SJCRH30 (cell line): ENCODE measurements around the gene GPATCH8. TPM values are rescaled to one million over a fixed set of nuclear protein-coding genes. Genes with fewer than 3 reads are reported as not detected.

Experiments used
- DNase-seq, 2 experiments: peaks; one replicate each; pipeline ENCODE4 v3.0.0-alpha.2; 2015 to 2020
- H3K27ac ChIP-seq: fragments of 250-450 bp; sonication (Bioruptor Pico); 2 replicates; pipeline ENCODE4 v1.5.1; 2020; ENCODE audit warnings: mild to moderate bottlenecking, moderate library complexity
- H3K27me3 ChIP-seq: fragments of 250-450 bp; sonication (Bioruptor Pico); 2 replicates; pipeline ENCODE4 v1.5.1; 2020; ENCODE audit warnings: mild to moderate bottlenecking, moderate library complexity
- H3K36me3 ChIP-seq: fragments of 250-450 bp; sonication (Bioruptor Pico); 2 replicates; pipeline ENCODE4 v1.5.1; 2020; ENCODE audit warnings: mild to moderate bottlenecking, moderate library complexity
- H3K4me1 ChIP-seq: fragments of 250-450 bp; sonication (Bioruptor Pico); 2 replicates; pipeline ENCODE4 v1.5.1; 2020; ENCODE audit warnings: mild to moderate bottlenecking, moderate library complexity
- H3K4me3 ChIP-seq: fragments of 250-450 bp; sonication (Bioruptor Pico); 2 replicates; pipeline ENCODE4 v1.5.1; 2020; ENCODE audit warnings: mild to moderate bottlenecking, moderate library complexity
- H3K9me3 ChIP-seq: fragments of 250-450 bp; sonication (Bioruptor Pico); replicated peaks from 2 replicates; pipeline ENCODE4 v1.5.1; 2020; ENCODE audit warnings: mild to moderate bottlenecking, moderate library complexity
- total RNA-seq: library from RNA; depleted of rRNA; stranded (reverse); fragments of >200 nt; shearing (Covaris generic); gene quantifications from 2 replicates; pipeline ENCODE4 v1.2.3, GENCODE V29; 2014

GPATCH8 gene
- total RNA-seq, 1 experiment from 2014 or later, result 24.3 TPM

GRCh38 chr17:44451016-44451627 is 52.1 kb downstream of the GPATCH8 start:
- H3K4me1 ChIP-seq, result 0 out of 2 replicates have a peak, but pooled peaks cover 2% of the 10 kb centered on the region
- no peaks in the 10 kb centered on the region for H3K9me3 ChIP-seq
- H3K4me3 ChIP-seq, result no peak overlapping the region
- no peaks in the 10 kb centered on the region for H3K27me3 ChIP-seq
- H3K27ac ChIP-seq, result no peak overlapping the region
- peaks cover 5% of the 10 kb centered on the region; the same call in 1 of the 2 replicates for H3K36me3 ChIP-seq
- no peak for DNase-seq

- DNase-seq, result no peak
- H3K27ac ChIP-seq, result no peak overlapping the region
- no peaks in the 10 kb centered on the region for H3K36me3 ChIP-seq
- no peak overlapping the region for H3K4me3 ChIP-seq
- no peaks in the 10 kb centered on the region for H3K27me3 ChIP-seq
- 0 out of 2 replicates have a peak, but pooled peaks cover 2% of the 10 kb centered on the region for H3K4me1 ChIP-seq
- no peaks in the 10 kb centered on the region for H3K9me3 ChIP-seq
Observed at GRCh38 chr17:44448412-44448811, 54.8 kb downstream of the GPATCH8 start.

- 0 out of 2 replicates have a peak, but pooled peaks cover 3% of the 10 kb centered on the region for H3K36me3 ChIP-seq
- H3K27me3 ChIP-seq, result no peaks in the 10 kb centered on the region
- no peaks in the 10 kb centered on the region; the same call in 1 of the 2 replicates for H3K4me1 ChIP-seq
- no peaks in the 10 kb centered on the region for H3K9me3 ChIP-seq
- no peak for DNase-seq
- H3K27ac ChIP-seq, result no peak overlapping the region
- no peak overlapping the region for H3K4me3 ChIP-seq
Observed at GRCh38 chr17:44444735-44445105, 58.5 kb downstream of the GPATCH8 start.

GRCh38 chr17:44442806-44443205 is 60.4 kb downstream of the GPATCH8 start:
- 0 out of 2 replicates have a peak, but pooled peaks cover 3% of the 10 kb centered on the region for H3K36me3 ChIP-seq
- H3K4me1 ChIP-seq, result peaks cover 14% of the 10 kb centered on the region
- no peaks in the 10 kb centered on the region for H3K9me3 ChIP-seq
- H3K4me3 ChIP-seq, result no peak overlapping the region
- no peaks in the 10 kb centered on the region for H3K27me3 ChIP-seq
- H3K27ac ChIP-seq, result no peak overlapping the region
- no peak for DNase-seq

GRCh38 chr17:44439168-44439567 is 64.0 kb downstream of the GPATCH8 start:
- Histone ChIP-seq H3K9me3 (no peaks in the 10 kb centered on the region), H3K27ac (no peak overlapping the region), H3K36me3 (peaks cover 16% of the 10 kb centered on the region), H3K4me1 (peaks cover 14% of the 10 kb centered on the region), H3K4me3 (no peak overlapping the region), H3K27me3 (no peaks in the 10 kb centered on the region)
- peak in 1 of 2 experiments; percentile 9 for DNase-seq

GRCh38 chr17:44438636-44439035 is 64.6 kb downstream of the GPATCH8 start:
- DNase-seq, result peak; percentile 49 to 73
- peaks cover 14% of the 10 kb centered on the region for H3K4me1 ChIP-seq
- H3K36me3 ChIP-seq, result peaks cover 22% of the 10 kb centered on the region
- H3K4me3 ChIP-seq, result no peak overlapping the region
- H3K27ac ChIP-seq, result no peak overlapping the region
- H3K27me3 ChIP-seq, result no peaks in the 10 kb centered on the region
- H3K9me3 ChIP-seq, result no peaks in the 10 kb centered on the region

- Histone ChIP-seq H3K4me3 (no peak overlapping the region), H3K27me3 (no peaks in the 10 kb centered on the region), H3K9me3 (no peaks in the 10 kb centered on the region), H3K27ac (no peak overlapping the region), H3K36me3 (peaks cover 37% of the 10 kb centered on the region), H3K4me1 (peaks cover 14% of the 10 kb centered on the region)
- DNase-seq, result no peak
Observed at GRCh38 chr17:44436336-44436735, 66.9 kb downstream of the GPATCH8 start.

- Histone ChIP-seq H3K27ac (no peak overlapping the region), H3K9me3 (no peaks in the 10 kb centered on the region), H3K27me3 (no peaks in the 10 kb centered on the region), H3K4me3 (no peak overlapping the region), H3K36me3 (peaks cover 47% of the 10 kb centered on the region), H3K4me1 (no peaks in the 10 kb centered on the region)
- DNase-seq, result no peak
Observed at GRCh38 chr17:44432254-44433157, 70.7 kb downstream of the GPATCH8 start.

GRCh38 chr17:44424828-44425461 is 78.3 kb downstream of the GPATCH8 start:
- Histone ChIP-seq H3K36me3 (peaks cover 32% of the 10 kb centered on the region), H3K4me3 (no peak overlapping the region), H3K27me3 (no peaks in the 10 kb centered on the region), H3K9me3 (no peaks in the 10 kb centered on the region), H3K4me1 (no peaks in the 10 kb centered on the region), H3K27ac (no peak overlapping the region)
- no peak for DNase-seq

GRCh38 chr17:44417553-44417952 is 85.7 kb downstream of the GPATCH8 start:
- Histone ChIP-seq H3K4me1 (no peaks in the 10 kb centered on the region), H3K36me3 (peaks cover 22% of the 10 kb centered on the region), H3K9me3 (no peaks in the 10 kb centered on the region), H3K27me3 (no peaks in the 10 kb centered on the region), H3K27ac (no peak overlapping the region), H3K4me3 (no peak overlapping the region)
- no peak for DNase-seq

GRCh38 chr17:44416558-44417289 is 86.5 kb downstream of the GPATCH8 start:
- Histone ChIP-seq H3K36me3 (peaks cover 22% of the 10 kb centered on the region), H3K27ac (no peak overlapping the region)

GRCh38 chr17:44414394-44415155 is 88.6 kb downstream of the GPATCH8 start:
- Histone ChIP-seq H3K36me3 (peaks cover 17% of the 10 kb centered on the region), H3K4me3 (no peak overlapping the region), H3K27me3 (no peaks in the 10 kb centered on the region), H3K4me1 (no peaks in the 10 kb centered on the region), H3K9me3 (no peaks in the 10 kb centered on the region), H3K27ac (no peak overlapping the region)
- DNase-seq, result no peak

More at GRCh38 chr17:44416558-44417289, 86.5 kb downstream of the GPATCH8 start:
- H3K27me3 ChIP-seq, result no peaks in the 10 kb centered on the region
- H3K9me3 ChIP-seq, result no peaks in the 10 kb centered on the region
- DNase-seq, result no peak
- no peak overlapping the region for H3K4me3 ChIP-seq
- no peaks in the 10 kb centered on the region for H3K4me1 ChIP-seq

GRCh38 chr17:44409309-44410028 is 93.7 kb downstream of the GPATCH8 start:
- H3K4me1 ChIP-seq, result no peaks in the 10 kb centered on the region
- peaks cover 18% of the 10 kb centered on the region for H3K36me3 ChIP-seq
- H3K27ac ChIP-seq, result no peak overlapping the region
- no peaks in the 10 kb centered on the region for H3K9me3 ChIP-seq
- no peak overlapping the region for H3K4me3 ChIP-seq
- DNase-seq, result no peak
- no peaks in the 10 kb centered on the region for H3K27me3 ChIP-seq
